Fibroblast of skin of back (primary cell): Measurements from ENCODE around the gene PPM1H.
A peak's percentile ranks its signal among the peaks of the same experiment; 100 is the strongest.

Experiments used
- DNase-seq: peaks from one replicate; pipeline ENCODE4 v3.0.0-alpha.2; 2013

The PPM1H gene

GRCh38 chr12:62729579-62730544 is 205.1 kb downstream of the PPM1H start:
- peak; percentile 14 for DNase-seq

GRCh38 chr12:62728741-62729140 is 206.2 kb downstream of the PPM1H start:
- no peak for DNase-seq

- no peak for DNase-seq
Measured at GRCh38 chr12:62726471-62726980, 208.4 kb downstream of the PPM1H start.

- no peak for DNase-seq
Measured at GRCh38 chr12:62725781-62726180, 209.2 kb downstream of the PPM1H start.

GRCh38 chr12:62724947-62725451 is 210.0 kb downstream of the PPM1H start:
- peak; percentile 99 for DNase-seq

GRCh38 chr12:62724285-62724684 is 210.7 kb downstream of the PPM1H start:
- no peak for DNase-seq

- DNase-seq: peak; percentile 47
Measured at GRCh38 chr12:62722971-62723680, 211.8 kb downstream of the PPM1H start.

GRCh38 chr12:62720661-62721330 is 214.2 kb downstream of the PPM1H start:
- peak; percentile 81 for DNase-seq

- DNase-seq: no peak
Measured at GRCh38 chr12:62720025-62720424, 214.9 kb downstream of the PPM1H start.

- no peak for DNase-seq
Measured at GRCh38 chr12:62718762-62719426, 216.1 kb downstream of the PPM1H start.

- DNase-seq: no peak
Measured at GRCh38 chr12:62717643-62718042, 217.3 kb downstream of the PPM1H start.

GRCh38 chr12:62716866-62717525 is 218.0 kb downstream of the PPM1H start:
- no peak for DNase-seq

- DNase-seq: no peak
Measured at GRCh38 chr12:62716037-62716436, 218.9 kb downstream of the PPM1H start.

GRCh38 chr12:62714774-62715721 is 219.9 kb downstream of the PPM1H start:
- DNase-seq: no peak

GRCh38 chr12:62714181-62714773 is 220.7 kb downstream of the PPM1H start:
- DNase-seq: no peak

- DNase-seq: no peak
Measured at GRCh38 chr12:62713723-62714122, 221.2 kb downstream of the PPM1H start.

GRCh38 chr12:62712681-62713573 is 222.0 kb downstream of the PPM1H start:
- no peak for DNase-seq

- DNase-seq: no peak
Measured at GRCh38 chr12:62711631-62712241, 223.2 kb downstream of the PPM1H start.
